22Rv1 (cell line): ENCODE results near the gene PRCC.

Experiments
- CTCF ChIP-seq: fragments of 450-650 bp; IDR thresholded peaks from 2 replicates; pipeline ENCODE4 v1.5.1; 2017; ENCODE audit warnings: mild to moderate bottlenecking
- ZFX ChIP-seq: fragments of 450-650 bp; IDR thresholded peaks from 2 replicates; pipeline ENCODE4 v1.6.1; 2017; ENCODE audit warnings: antibody characterized with exemption, borderline replicate concordance

- no peak for TF ChIP-seq CTCF
- TF ChIP-seq ZFX, result no peak
Observed at GRCh38 chr1:156840898-156841279, 73.6 kb downstream of the PRCC start.
